GM19023 (cell line): ENCODE results near the gene FBXO21.

ENCODE experiments used
- ATAC-seq: cut with Tn5 transposase; IDR thresholded peaks from one replicate; pipeline ENCODE4 v1.9.1; 2021; ENCODE audit warnings: mild to moderate bottlenecking, moderate library complexity; ENCODE audit not compliant: unreplicated experiment

Gene FBXO21

DNA sequence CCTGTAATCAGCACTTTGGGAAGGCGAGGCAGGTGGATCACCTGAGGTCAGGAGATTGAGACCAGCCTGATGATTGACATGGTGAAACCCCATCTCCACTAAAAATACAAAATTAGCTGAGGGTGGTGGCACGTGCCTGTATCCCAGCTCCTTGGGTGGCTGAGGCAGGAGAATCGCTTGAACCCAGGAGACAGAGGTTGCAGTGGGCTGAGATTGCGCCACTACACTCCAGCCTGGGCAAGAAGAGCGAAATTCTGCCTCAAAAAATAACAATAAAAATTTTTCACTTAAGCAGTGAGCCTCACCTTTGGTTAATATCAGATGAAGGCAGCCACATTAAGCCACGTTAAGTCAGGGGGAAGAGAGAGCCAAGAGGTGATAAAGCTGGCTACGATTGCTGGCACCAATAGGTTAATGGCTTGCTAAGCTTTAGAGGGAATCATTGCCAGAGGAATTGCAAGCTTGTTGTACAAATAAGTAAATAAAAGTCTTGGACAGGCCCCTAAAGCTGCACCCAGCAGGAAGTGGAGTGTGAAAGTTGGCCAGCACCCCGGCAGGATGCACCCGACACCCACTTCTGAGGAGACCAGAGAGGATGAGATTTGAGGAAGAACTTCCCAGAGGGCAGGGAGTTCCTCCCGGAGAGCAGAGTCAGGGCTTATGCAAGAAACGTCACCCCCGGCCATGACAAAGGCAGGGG is 49.7 kb downstream of the FBXO21 start:
- no peak for ATAC-seq

DNA sequence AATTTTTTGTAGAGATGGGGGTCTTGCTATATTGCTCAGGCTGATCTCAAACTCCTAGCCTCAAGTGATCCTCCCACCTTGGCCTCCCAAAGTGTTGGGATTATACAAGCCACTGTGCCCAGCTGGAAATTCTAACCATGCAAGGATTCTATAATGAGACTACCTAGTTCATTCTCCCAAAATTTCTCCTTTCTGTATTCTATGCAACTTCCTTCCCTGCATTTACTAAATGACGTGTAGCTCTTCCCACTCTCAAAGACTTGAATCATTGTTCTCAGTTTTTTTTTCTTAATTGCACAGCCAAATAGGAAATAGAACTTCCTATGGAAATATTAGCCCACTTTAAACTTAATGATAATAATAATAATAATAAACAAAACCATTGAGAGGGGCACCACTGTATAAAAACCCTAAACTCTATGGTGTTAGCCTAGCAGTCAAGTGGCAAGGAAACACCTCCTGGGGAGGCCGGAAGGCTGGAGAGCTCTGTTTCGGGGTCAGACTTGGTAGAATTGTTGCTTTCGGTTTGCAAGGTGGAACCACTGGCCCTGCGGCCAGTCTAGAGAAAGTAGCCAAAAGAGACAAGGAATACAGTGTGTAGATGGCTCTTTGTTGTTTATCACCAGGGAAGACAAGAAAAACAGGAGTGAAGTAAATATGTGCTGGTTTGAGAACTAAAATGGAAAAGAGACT is 51.1 kb downstream of the FBXO21 start:
- ATAC-seq = no peak

DNA sequence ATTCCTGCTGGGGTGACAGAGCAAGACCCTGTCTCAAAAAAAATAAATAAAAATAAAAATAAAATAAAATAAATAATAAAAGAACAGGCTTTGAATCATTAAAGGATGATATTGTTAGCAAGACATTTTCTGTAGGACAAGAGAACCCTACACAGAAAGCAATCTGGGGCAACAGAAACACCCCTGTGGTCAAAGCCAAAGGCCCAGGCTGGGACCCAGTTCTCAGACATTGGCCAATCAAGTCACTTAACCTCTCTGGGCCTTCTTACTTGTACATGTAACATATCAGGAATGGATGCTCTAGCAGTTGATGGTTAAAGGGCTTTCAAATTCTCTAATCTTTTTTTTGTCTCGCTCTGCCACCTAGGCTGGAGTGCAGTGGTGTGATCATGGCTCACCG is 55.5 kb downstream of the FBXO21 start:
- ATAC-seq = no peak

DNA sequence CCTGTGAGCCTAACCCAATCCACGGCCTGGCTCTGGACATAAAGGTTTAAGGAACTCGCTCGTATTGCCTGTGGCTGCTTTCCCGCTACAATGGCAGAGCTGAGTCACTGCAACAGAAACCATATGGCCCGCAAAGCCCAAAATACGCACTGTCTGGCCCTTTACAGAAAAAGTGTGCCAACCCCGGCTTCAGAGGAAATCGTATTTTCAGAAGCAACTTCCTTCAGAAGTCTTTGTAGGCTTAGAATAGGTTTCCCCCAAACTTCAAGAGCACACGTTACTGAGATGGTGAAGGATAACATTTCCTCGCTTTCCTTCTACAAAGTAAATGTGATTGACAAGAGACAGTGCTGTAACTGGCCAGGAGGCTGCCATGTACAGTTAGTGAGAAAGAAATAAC is 56.2 kb downstream of the FBXO21 start:
- no peak for ATAC-seq

DNA sequence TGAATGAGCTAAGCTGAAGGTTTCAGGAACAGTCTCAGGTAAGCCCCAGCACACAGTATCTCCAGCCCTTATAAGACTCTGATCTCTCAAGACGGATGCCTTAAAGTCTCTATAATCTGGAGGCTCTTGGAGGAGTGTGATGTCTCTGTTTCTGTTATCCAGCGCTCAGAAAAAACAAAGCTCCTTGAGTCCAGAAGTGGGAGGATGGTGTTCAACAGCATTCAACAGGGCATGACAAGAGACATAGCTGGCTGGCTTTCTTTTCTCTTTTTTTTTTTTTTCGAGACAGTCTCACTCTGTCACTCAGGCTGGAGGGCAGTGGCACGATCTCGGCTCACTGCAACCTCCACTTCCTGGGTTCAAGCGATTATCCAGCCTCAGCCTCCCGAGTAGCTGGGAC is 59.5 kb downstream of the FBXO21 start:
- no peak for ATAC-seq

DNA sequence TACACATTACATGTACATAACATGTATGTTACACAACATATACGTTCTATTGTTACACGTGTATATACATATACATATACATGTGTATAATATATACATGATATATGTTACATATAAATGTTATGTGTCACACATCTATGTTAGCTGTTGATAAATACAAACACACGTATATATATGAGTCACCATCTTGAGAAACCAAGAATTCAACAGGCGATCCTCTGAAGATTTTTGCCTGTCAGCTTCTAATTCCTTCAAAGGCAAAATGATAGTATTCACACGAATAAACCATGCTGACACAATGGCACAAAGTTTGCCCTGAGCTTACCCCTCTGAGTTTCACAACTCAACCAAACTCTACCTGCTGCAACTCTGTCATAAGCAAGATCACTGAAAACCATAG is 60.9 kb downstream of the FBXO21 start:
- ATAC-seq = no peak

DNA sequence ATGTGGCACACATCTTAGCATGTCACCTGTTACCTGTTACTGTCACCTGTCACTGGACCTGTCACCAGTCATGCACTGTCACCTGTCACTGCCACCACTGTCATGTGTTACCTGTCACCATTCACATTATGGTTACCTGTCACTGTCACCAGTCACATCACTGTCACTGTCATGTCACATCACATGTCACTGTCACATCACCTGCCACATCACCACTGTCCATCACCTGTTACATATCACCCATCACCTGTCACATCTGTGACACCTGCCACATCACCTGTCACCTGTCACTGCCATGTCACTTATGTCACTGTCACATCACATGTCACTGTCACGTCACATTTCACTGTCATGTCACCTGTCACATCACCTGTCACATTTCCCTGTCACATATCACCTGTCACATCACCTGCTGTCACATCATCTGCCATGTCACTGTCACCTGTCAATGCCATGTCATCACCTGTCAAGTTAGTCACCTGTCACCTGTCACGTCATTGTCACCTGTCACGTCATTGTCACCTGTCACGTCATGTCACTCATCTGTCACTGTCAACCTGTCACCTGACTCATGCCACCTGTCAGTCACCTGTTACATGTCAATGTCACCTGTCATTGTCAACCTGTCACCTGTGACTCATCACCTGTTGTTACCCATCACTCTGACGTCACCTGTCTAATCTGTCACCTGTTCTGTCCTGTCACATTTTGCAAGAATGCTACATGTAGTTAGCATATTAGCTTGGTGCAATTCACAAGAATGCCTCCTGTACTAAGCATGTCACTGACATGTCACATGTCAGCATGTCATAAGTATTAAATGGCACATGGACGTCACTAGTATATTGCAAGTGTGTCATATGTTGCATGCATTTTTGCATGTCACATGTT is 62.1 kb downstream of the FBXO21 start:
- no peak for ATAC-seq

DNA sequence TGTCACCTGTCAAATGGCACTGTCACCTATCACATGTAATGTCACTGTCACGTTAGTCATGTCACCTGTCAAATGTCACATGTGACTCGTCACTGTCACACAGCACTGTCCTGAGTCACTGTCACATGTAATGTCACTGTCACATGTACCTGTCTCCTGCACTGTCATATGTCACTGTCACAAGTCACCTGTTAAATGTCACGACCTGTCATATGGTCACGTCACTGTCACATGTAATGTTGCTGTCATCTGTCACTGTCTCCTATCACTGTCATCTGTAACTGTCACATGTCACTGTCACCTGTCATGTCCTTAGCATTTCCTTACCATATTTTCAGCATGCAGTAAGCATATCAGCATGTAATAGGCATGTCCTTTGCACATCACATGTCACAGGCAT is 63.9 kb downstream of the FBXO21 start:
- ATAC-seq = no peak

DNA sequence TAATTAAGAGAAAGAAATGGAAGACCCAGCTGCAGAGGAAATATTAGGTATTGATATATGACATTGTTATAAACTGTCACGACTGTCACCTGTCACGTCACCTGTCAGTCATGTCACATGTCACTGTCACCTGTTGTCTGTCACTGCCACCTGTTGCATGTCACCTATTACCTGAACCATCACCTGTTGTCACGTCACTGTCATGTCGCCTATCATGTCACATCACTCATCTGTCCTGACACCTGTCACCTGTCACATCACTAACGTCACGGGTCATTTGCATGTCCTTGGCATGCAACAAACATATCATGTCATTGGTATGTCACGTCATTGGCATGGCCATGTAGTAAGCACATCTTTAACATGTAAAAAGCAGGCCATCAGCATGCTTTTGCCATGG is 64.5 kb downstream of the FBXO21 start:
- no peak for ATAC-seq

DNA sequence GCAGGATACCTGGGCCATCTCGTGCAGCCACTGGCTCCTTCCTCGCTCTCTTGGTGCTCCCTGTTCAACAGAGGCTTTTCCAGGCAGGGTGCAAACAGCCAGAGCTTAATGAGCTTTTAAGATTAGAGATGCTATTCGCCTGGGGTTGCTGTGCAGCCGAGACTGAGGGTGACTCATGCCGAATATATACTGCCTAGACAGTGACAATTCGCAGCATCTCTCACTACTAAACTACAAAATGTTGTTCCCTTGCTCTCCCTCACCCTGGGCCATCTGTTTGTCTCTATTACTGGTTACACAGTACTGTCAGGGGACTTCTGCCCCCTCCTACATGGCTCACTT is 65.0 kb downstream of the FBXO21 start:
- ATAC-seq = no peak

DNA sequence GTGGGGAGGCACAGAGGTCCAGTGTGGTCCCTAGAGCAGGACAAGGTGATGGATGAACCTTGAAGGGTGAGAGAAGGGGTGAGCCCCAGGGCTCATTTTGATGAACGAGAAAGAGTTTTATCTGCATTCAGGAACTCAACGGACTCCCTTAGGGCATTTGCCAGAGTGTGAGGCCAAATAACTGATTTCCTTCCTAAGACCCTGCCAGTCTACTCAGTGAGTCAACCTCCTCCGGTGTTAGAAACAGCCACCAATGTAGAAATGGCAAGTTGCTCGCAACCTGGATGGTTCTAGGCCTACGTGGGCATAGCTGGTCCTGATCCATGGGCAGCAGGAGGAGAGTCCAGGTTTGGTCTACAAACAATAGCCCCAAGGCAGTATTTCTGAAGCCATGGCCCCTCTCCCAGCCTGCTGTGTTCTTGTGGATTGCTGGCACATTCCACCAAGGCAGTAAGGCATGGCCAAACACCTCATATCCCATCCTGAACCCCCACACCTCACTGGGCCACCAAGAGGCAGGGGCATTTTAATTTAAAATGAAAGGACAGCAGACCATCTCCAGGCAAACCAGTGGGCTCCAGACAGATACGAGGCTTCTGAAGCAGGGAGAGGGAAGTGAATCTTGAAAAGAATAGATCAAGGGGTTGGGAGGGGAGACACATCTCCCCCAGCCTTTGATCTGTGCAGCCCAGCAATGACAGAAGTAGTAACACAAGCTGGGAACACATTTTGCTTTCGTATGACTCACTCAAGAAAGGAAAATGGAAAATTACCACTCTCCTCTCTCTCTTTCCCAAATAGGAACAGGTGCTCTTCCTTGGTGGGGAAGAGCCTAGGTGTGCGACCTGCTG is 65.6 kb downstream of the FBXO21 start:
- no peak for ATAC-seq

DNA sequence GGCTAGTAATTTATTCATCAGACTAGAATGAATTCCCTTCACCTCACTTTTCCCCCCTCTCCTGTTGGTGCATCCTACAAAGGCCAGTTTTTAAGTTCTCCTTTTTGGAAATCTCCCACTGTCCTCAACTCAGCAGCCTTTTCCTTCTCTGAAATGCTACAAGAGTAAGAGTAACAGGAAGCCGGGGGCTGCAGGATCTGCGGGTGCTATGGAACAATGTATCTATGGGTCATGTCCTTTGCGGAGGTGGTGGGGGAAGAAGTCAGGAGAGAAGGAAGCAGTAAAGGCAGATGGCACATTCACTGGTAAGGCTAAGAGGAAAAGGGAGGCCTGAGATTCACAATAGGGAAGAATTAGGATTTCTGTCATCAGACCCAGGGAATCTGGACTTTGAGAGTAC is 68.8 kb downstream of the FBXO21 start:
- ATAC-seq = no peak

DNA sequence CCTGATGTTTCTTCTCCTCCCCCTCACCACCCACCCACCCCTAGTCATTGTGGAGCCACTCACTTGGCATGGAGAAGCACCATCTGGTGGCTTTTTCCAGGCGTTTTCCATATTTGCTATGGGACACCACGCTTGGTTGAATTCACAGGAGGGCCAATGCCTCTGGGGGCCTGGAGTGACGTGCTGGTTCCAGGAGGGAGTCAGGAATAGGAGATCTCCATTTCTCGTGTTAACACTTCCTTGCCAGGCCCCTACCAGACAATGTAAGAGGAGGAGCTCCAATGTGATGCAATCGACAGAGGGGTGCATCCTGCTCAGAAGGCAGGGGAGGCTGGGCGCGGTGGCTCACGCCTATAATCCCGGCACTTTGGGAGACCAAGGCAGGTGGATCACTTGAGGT is 69.5 kb downstream of the FBXO21 start:
- ATAC-seq = no peak

DNA sequence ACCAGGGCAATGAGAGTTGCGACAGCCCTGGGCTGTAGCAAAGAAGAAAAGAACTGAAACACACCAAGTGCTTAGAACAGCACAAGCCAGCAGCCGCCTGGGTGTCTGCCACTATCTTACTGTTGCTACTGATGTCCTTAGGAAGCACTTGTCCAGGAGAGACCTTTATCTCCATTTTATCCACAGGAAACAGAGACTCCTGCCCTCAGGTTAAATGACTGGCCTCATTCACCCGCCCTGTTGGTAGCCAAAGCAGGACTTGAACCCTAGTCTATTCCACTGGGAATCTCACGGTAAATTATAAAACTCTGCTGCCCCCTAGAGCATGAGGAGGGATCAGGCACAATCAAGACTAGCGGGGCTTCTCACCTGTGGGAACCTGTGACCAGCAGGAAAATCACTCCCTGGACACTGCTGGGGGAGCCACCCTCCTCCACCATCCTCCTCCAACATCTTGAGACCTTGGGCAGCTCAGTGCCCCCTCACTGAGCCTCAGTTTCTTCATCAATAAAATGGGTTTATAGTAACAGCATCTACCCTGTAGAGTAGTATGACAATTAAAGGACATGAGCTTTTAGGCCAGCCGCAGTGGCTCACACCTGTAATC is 70.6 kb downstream of the FBXO21 start:
- ATAC-seq = no peak

DNA sequence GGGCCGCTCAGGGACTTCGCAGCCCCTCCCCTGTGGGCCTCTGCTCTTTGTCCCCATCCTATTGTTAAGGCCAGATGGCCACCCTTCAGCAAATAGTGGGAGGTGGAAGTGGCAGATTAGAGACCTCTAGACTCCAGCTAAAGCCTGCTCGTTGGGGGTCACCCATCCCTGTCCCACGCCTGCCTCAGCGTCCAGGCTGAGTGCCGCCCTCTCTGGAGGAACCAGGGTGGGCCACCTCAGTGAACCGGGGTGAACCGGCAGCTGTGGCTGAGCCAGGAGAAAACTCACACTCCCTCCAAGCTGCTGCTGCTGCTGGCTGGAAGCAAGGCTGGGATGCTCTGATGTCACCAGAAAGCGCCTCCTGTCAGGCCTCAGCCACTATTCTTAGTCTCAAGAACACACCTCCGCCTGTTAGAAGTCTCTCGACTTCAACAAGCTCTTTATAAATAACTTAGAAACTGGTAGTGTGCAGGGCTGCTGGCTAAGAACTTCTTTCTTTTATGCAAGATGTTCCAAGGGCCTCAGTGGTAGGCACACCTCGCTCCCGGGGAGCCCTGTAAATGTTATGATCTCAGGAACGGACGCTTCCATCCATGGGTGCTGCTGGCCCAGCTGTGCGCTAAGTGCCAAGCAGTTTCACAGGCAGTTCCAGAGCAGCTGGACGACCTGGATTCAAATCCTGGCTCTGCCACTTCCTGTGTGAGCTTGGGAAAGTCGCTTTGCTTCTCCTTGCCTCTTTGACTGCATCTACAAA is 71.3 kb downstream of the FBXO21 start:
- ATAC-seq = no peak

DNA sequence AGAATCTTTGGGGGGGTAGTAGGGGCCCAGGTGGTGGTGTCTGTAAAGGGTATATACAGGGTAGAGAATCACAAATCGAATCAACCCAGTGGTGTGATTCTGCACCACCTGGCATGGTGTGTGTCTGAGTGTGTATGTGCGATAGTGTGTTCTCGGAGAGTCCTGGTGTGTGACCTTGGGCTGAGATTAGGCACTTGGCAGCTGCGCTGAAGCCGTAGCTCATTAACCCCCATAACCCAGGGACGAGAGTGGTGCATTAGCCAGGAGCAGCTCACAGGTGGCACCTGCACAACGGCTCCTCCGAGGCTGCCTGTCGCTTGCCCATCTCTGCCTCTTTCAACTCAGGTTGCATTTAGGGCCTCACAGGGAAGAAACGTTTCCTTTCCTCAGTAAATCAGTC is 75.5 kb downstream of the FBXO21 start:
- ATAC-seq = no peak

DNA sequence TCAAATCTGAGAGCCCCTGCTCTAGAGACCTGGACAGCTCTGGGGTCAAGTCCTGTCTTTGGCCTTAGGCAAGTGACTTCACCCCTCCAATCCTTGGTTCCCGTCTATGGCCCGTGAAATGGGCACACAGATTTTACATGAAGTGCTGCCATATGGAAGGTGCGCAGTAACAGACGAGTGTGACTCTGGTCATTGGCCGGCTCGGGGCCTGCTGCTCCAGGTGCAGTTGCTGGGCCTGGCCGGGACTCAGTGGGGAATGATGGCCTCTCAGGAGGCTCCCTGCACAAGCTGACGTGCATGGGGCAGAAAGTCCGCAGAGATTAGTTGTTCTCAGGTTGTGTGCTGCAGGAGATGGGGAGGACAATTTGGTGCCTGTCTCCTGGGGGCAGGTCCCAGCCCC is 77.0 kb downstream of the FBXO21 start:
- no peak for ATAC-seq

DNA sequence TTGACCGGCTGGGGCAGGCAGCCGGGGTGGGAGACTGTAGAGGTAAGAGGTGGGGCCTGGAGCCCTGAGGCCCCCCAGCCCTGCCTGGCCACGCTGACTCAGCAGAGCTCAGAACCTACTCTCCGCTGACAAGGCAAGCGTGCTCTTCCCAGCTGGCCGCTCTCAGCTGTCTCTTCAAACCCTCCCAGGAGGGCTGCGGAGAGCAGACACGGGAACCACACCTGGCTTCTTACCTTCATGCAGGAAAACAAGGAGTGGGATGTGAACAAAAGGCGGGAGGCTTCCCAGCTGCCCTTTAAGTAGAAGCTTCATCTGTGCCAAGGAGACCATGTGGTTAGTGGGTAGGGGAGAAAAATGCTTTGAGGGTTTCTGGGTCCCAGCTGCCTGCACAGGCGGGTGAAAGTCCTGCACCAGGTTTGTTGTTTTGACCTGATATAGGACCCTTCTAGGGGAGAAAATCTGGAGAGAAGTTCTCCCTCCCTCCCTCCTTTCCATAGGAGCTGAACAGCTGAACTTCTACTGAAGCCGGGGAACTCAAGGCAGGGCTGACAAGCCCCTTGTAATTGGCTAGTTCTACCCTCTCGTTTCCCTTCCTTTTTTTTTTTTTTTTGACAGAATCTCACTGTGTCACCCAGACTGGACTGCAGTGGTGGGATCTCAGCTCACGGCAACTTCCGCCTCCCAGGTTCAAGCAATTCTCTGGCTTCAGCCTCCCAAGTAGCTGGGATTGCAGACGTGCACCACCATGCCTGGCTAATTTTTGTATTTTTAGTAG is 78.3 kb downstream of the FBXO21 start:
- ATAC-seq = no peak

DNA sequence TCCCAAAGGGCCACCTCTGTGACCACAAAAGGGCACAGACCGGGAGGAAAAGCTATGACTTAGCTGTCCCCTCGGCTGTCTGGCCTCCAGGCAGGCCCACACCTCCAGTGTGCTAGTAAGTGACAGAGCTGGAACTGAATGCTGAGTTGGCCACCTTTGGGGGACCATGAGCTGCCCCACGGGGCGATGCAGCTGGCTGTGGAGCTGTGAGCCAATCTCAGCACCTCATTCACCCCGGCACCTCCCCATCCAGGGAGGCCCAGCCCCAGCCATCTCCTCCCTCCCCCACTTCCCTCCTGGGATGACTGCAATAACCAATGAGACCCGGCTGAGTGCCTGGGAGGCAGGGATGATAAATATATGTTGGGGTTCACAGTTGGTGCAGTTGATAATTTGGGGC is 78.9 kb downstream of the FBXO21 start:
- no peak for ATAC-seq
